ENCODE data around the gene THSD7B. TPM values are rescaled to one million over a fixed set of nuclear protein-coding genes. Genes with fewer than 3 reads are reported as not detected.

The THSD7B gene
- total and polyA plus RNA-seq, 2 experiments from 2014 or later = 0.86 to 3.8 TPM

GRCh38 chr2:137093116-137093515 lies 327.8 kb downstream of the THSD7B start:
- Histone ChIP-seq H3F3A (replicated peaks; ENCODE audit: low read depth) (no peaks in the 10 kb centered on the region), H3K27ac (ENCODE audit: low read depth) (peak overlapping the region; percentile 62; the same call in 1 of the 2 replicates), H4K20me1 (replicated peaks; ENCODE audit: insufficient read depth) (no peaks in the 10 kb centered on the region), H3K4me1 (ENCODE audit: insufficient read depth) (peaks cover 9% of the 10 kb centered on the region; the same call in 1 of the 2 replicates), H3K9me2 (ENCODE audit: insufficient read depth) (no peaks in the 10 kb centered on the region), H3K27me3 (ENCODE audit: insufficient read depth) (no peaks in the 10 kb centered on the region), H3K4me2 (no peak overlapping the region), H3K4me3 (no peak overlapping the region), H3K36me3 (ENCODE audit: insufficient read depth) (no peaks in the 10 kb centered on the region), H3K79me2 (replicated peaks; ENCODE audit: insufficient read depth) (no peaks in the 10 kb centered on the region), H2AFZ (peak overlapping the region; percentile 40; the same call in 1 of the 2 replicates)
- H3K4me1 Mint-ChIP-seq = peaks cover 14% of the 10 kb centered on the region; the same call in 2 of the 3 replicates
- no peak overlapping the region for H3K27ac Mint-ChIP-seq
- H3K36me3 Mint-ChIP-seq (ENCODE audit: low read depth) = no peaks in the 10 kb centered on the region
- H3K4me3 Mint-ChIP-seq = no peak overlapping the region
- ATAC-seq (no peak), DNase-seq (ENCODE audit: low spot score) (no peak)
- no peaks in the 10 kb centered on the region for H3K9me3 Mint-ChIP-seq
- TF ChIP-seq EZH2phosphoT487 (IDR thresholded peaks at IDR 0.05; ENCODE audit: unreplicated experiment) (no peak), CREB1 (CRISPR knock-in tag; IDR thresholded peaks at IDR 0.05; ENCODE audit: low read depth) (no peak), ZNF331 (CRISPR knock-in tag; IDR thresholded peaks at IDR 0.05; ENCODE audit: low read depth) (no peak), ZNF462 (CRISPR knock-in tag; IDR thresholded peaks at IDR 0.05) (no peak), ZNF114 (CRISPR knock-in tag; IDR thresholded peaks at IDR 0.05) (no peak), JUNB (IDR thresholded peaks at IDR 0.05; ENCODE audit: unreplicated experiment) (no peak), CTCF (conservative IDR thresholded peaks at IDR 0.05; ENCODE audit: low read depth in 2 of 2) (no peak), REST (IDR thresholded peaks at IDR 0.05; ENCODE audit: unreplicated experiment) (no peak)
- H3K27me3 Mint-ChIP-seq (ENCODE audit: insufficient read depth, low read depth, poor library complexity) = no peaks in the 10 kb centered on the region
